ENCODE results near the gene ELL2.
"Not testable (repeated sequence)": the region's sequence is repeated elsewhere in the genome, so short reads cannot be mapped to it uniquely, and the experiment has no call there.

The ELL2 gene

GRCh38 chr5:95907740-95908706, 53.6 kb downstream of the ELL2 start:
- DNase-seq (ENCODE audit: low read depth) = no peak

- no peak for DNase-seq (ENCODE audit: low read depth)
Measured at GRCh38 chr5:95907067-95907705, 54.5 kb downstream of the ELL2 start.

GRCh38 chr5:95906398-95906797, 55.3 kb downstream of the ELL2 start:
- not testable (repeated sequence) for DNase-seq (ENCODE audit: low read depth)

- DNase-seq (ENCODE audit: low read depth) = no peak
Measured at GRCh38 chr5:95904827-95905226, 56.8 kb downstream of the ELL2 start.

GRCh38 chr5:95903838-95904237, 57.8 kb downstream of the ELL2 start:
- DNase-seq (ENCODE audit: low read depth) = no peak

GRCh38 chr5:95901676-95902627, 59.7 kb downstream of the ELL2 start:
- DNase-seq (ENCODE audit: low read depth) = no peak

GRCh38 chr5:95900383-95900958, 61.2 kb downstream of the ELL2 start:
- DNase-seq (ENCODE audit: low read depth) = no peak

GRCh38 chr5:95899829-95900228, 61.8 kb downstream of the ELL2 start:
- DNase-seq (ENCODE audit: low read depth) = no peak

GRCh38 chr5:95899006-95899405, 62.6 kb downstream of the ELL2 start:
- no peak for DNase-seq (ENCODE audit: low read depth)

- DNase-seq (ENCODE audit: low read depth) = no peak
Measured at GRCh38 chr5:95895771-95896170, 65.9 kb downstream of the ELL2 start.

GRCh38 chr5:95895251-95895650, 66.4 kb downstream of the ELL2 start:
- no peak for DNase-seq (ENCODE audit: low read depth)

- DNase-seq (ENCODE audit: low read depth) = no peak
Measured at GRCh38 chr5:95892784-95893354, 68.8 kb downstream of the ELL2 start.

GRCh38 chr5:95891499-95891898, 70.2 kb downstream of the ELL2 start:
- DNase-seq (ENCODE audit: low read depth) = no peak

- no peak for DNase-seq (ENCODE audit: low read depth)
Measured at GRCh38 chr5:95889076-95889475, 72.6 kb downstream of the ELL2 start.

GRCh38 chr5:95887977-95888376, 73.7 kb downstream of the ELL2 start:
- DNase-seq (ENCODE audit: low read depth) = no peak

- no peak for DNase-seq (ENCODE audit: low read depth)
Measured at GRCh38 chr5:95886340-95887044, 75.2 kb downstream of the ELL2 start.

GRCh38 chr5:95884511-95884910, 77.1 kb downstream of the ELL2 start:
- no peak for DNase-seq (ENCODE audit: low read depth)

- no peak for DNase-seq (ENCODE audit: low read depth)
Measured at GRCh38 chr5:95884017-95884325, 77.7 kb downstream of the ELL2 start.

GRCh38 chr5:95883185-95884016, 78.2 kb downstream of the ELL2 start:
- DNase-seq (ENCODE audit: low read depth) = no peak

GRCh38 chr5:95881833-95882232, 79.8 kb downstream of the ELL2 start:
- no peak for DNase-seq (ENCODE audit: low read depth)

Data from stimulated activated CD8-positive, alpha-beta memory T cell treated with anti-CD3 and anti-CD28 coated beads, Interleukin-15, amount 100 ng/mL, for 24 hours (primary cell).